ENCODE measurements around the gene GLT6D1.
"Not testable (repeated sequence)": the region's sequence is repeated elsewhere in the genome, so short reads cannot be mapped to it uniquely, and the experiment has no call there.

The GLT6D1 gene

GRCh38 chr9:135639196-135639595 lies at the start of gene GLT6D1:
GLT6D1 (minus strand) TSS chr9:135639540; CDS start chr9:135639187, 353 bp downstream.
- FAIRE-seq = no peak
- no peak for DNase-seq (ENCODE audit: insufficient read length, low spot score)

- DNase-seq (ENCODE audit: insufficient read length, low spot score) = no peak
- no peak for FAIRE-seq
Measured at GRCh38 chr9:135689011-135689410, 49.7 kb upstream of the GLT6D1 start.

- DNase-seq (ENCODE audit: insufficient read length, low spot score) = no peak
- no peak for FAIRE-seq
Measured at GRCh38 chr9:135687216-135687615, 47.9 kb upstream of the GLT6D1 start.

- DNase-seq (ENCODE audit: insufficient read length, low spot score) = no peak
- FAIRE-seq = no peak
Measured at GRCh38 chr9:135684691-135685090, 45.4 kb upstream of the GLT6D1 start.

GRCh38 chr9:135683401-135684034 lies 44.2 kb upstream of the GLT6D1 start:
- DNase-seq (ENCODE audit: insufficient read length, low spot score) = no peak
- FAIRE-seq = no peak

- no peak for DNase-seq (ENCODE audit: insufficient read length, low spot score)
- no peak for FAIRE-seq
Measured at GRCh38 chr9:135681161-135681560, 41.8 kb upstream of the GLT6D1 start.

- no peak for DNase-seq (ENCODE audit: insufficient read length, low spot score)
- no peak for FAIRE-seq
Measured at GRCh38 chr9:135680056-135680455, 40.7 kb upstream of the GLT6D1 start.

- FAIRE-seq = no peak
Measured at GRCh38 chr9:135678236-135679017, 39.1 kb upstream of the GLT6D1 start.

GRCh38 chr9:135677641-135678168 lies 38.4 kb upstream of the GLT6D1 start:
- DNase-seq (ENCODE audit: insufficient read length, low spot score) = no peak
- no peak for FAIRE-seq

More at GRCh38 chr9:135678236-135679017, 39.1 kb upstream of the GLT6D1 start:
- no peak for DNase-seq (ENCODE audit: insufficient read length, low spot score)

- no peak for FAIRE-seq
- DNase-seq (ENCODE audit: insufficient read length, low spot score) = no peak
Measured at GRCh38 chr9:135676891-135677290, 37.6 kb upstream of the GLT6D1 start.

GRCh38 chr9:135674977-135675376 lies 35.6 kb upstream of the GLT6D1 start:
- DNase-seq (ENCODE audit: insufficient read length, low spot score) (no peak), FAIRE-seq (no peak)

GRCh38 chr9:135673941-135674340 lies 34.6 kb upstream of the GLT6D1 start:
- DNase-seq (ENCODE audit: insufficient read length, low spot score) (no peak), FAIRE-seq (no peak)

- DNase-seq (ENCODE audit: insufficient read length, low spot score); FAIRE-seq: not testable (repeated sequence)
Measured at GRCh38 chr9:135672786-135673185, 33.4 kb upstream of the GLT6D1 start.

GRCh38 chr9:135671591-135672041 lies 32.3 kb upstream of the GLT6D1 start:
- FAIRE-seq = no peak

GRCh38 chr9:135670721-135671590 lies 31.6 kb upstream of the GLT6D1 start:
- FAIRE-seq (no peak), DNase-seq (ENCODE audit: insufficient read length, low spot score) (no peak)

More at GRCh38 chr9:135671591-135672041, 32.3 kb upstream of the GLT6D1 start:
- no peak for DNase-seq (ENCODE audit: insufficient read length, low spot score)

- no peak for FAIRE-seq
- DNase-seq (ENCODE audit: insufficient read length, low spot score) = no peak
Measured at GRCh38 chr9:135669616-135670285, 30.4 kb upstream of the GLT6D1 start.

- not testable (repeated sequence) for DNase-seq (ENCODE audit: insufficient read length, low spot score); FAIRE-seq
Measured at GRCh38 chr9:135669018-135669417, 29.7 kb upstream of the GLT6D1 start.

GRCh38 chr9:135667463-135668001 lies 28.2 kb upstream of the GLT6D1 start:
- DNase-seq (ENCODE audit: insufficient read length, low spot score) (no peak), FAIRE-seq (no peak)

- DNase-seq (ENCODE audit: insufficient read length, low spot score) = no peak
- FAIRE-seq = no peak
Measured at GRCh38 chr9:135666534-135667462, 27.5 kb upstream of the GLT6D1 start.

Data from GM19239 (cell line).